GM12891 (cell line): ENCODE results near the gene ACAD10.
A peak's percentile ranks its signal among the peaks of the same experiment; 100 is the strongest.
"Not testable (repeated sequence)": the region's sequence is repeated elsewhere in the genome, so short reads cannot be mapped to it uniquely, and the experiment has no call there.

Source experiments
- DNase-seq: peaks from one replicate; pipeline ENCODE4 v3.0.0; 2011; ENCODE audit warnings: low spot score; ENCODE audit not compliant: insufficient read length
- FAIRE-seq: peaks from 2 replicates; lab custom pipeline; 2011; peaks lifted over from hg19 to GRCh38; lab: Jason Lieb, UNC
- PAX5 ChIP-seq: IDR thresholded peaks from 2 replicates; pipeline ENCODE4 v1.6.1; 2011; ENCODE audit warnings: low read length, moderate library complexity, mild to moderate bottlenecking; ENCODE audit not compliant: insufficient read depth, severe bottlenecking
- POLR2A ChIP-seq: IDR thresholded peaks from 2 replicates; pipeline ENCODE4 v1.6.1; 2011; ENCODE audit warnings: low read depth, low read length, control low read depth
- POLR2AphosphoS5 ChIP-seq: IDR thresholded peaks from 2 replicates; pipeline ENCODE4 v1.6.1; 2011; ENCODE audit warnings: low read depth, low read length, control low read depth
- POU2F2 ChIP-seq: IDR thresholded peaks from 2 replicates; pipeline ENCODE4 v1.6.1; 2011; ENCODE audit warnings: low read depth, mild to moderate bottlenecking, control low read depth, low read length, moderate library complexity
- SPI1 ChIP-seq: IDR thresholded peaks from 2 replicates; pipeline ENCODE4 v1.6.1; 2011; ENCODE audit warnings: low read depth, low read length, control low read depth
- TAF1 ChIP-seq: IDR thresholded peaks from 2 replicates; pipeline ENCODE4 v1.6.1; 2011; ENCODE audit warnings: low read depth, low read length, control low read depth

ACAD10 gene

DNA sequence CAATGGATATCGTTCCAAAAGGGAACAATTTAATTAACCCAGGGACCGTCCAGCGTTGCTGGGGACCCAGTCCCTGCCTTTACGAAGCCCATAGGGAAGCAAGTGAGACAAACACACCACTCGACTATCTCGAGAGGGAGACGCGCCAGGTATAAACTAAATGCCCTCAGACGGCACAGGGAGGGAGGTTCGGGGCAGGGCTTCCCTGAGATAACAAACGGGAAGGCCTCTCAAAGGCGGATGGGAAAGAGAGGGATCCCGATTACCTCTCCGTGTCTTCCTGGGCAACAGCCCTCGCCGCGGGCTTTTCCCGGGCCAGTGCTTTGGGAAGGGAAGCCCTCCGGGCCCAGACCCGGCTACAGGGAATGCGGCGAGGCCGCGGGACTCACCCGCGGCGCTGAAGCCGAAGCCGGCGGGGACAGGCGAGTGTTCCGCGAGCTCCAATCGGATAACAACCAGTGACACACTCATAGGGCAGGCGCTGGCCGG lies 487 bp upstream of the ACAD10 start:
- no peak for DNase-seq

DNA sequence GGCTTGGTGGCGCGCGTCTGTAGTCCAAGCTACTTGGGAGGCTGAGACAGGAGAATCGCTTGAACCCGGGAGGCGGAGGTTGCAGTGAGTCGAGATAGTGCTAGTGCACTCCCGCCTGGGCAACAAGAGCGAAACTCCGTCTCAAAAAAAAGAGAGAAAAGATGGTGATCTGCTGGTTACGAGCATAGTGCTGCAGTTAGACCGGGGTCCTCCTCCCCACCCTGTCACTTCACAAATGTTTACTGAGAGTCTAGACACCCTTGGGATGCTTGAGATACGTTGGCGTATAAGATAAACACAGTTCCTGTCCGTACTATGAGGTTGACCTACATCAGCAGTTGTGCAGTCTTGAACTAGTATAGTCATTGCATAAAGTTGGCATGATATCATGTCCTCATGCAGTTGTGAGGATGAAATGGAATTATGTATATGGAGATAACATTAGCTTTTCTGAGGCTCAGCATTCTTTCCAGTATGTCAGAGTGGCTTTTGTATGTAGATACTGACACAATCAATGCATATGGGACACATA lies 787 bp downstream of the ACAD10 start:
- TF ChIP-seq SPI1, result no peak
- TF ChIP-seq POLR2A, result no peak
- no peak for TF ChIP-seq POLR2AphosphoS5
- no peak for TF ChIP-seq POU2F2
- DNase-seq (no peak), FAIRE-seq (no peak)

More for the DNA sequence above, 487 bp upstream of the ACAD10 start:
- TF ChIP-seq PAX5, result no peak
- no peak for TF ChIP-seq POU2F2
- TF ChIP-seq TAF1, result no peak
- FAIRE-seq, result peak; percentile 20

DNA sequence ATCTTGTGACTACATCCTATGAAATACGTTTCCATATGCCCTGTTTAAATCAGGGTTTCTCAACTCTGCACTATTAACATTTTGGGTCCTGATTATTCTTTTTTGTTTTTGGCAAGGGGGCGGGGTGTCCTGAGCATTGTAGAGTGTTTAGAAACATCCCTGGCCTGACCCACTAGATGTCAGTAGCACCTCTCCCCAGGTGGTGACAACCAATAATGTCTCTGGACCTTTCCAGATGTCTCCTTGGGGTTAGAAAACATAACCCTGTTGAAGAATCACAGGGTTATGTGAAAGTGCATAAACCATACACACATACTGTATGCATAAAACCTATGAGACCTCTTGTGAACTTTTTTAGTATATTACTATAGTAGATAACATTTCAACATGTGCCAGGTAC lies 1.4 kb downstream of the ACAD10 start:
- FAIRE-seq (peak; percentile 60), DNase-seq (peak; percentile 37)
- TF ChIP-seq SPI1 (no peak), POU2F2 (no peak), PAX5 (no peak), POLR2A (no peak)

GRCh38 chr12:111687952-111688351 lies 2.1 kb downstream of the ACAD10 start:
- DNase-seq (no peak), FAIRE-seq (no peak)
- TF ChIP-seq TAF1 (no peak), PAX5 (no peak), POLR2AphosphoS5 (no peak), POU2F2 (no peak), SPI1 (no peak), POLR2A (no peak)

- DNase-seq (no peak), FAIRE-seq (no peak)
- TF ChIP-seq POU2F2 (no peak), POLR2AphosphoS5 (no peak), SPI1 (no peak), TAF1 (no peak), POLR2A (no peak), PAX5 (no peak)
Observed at GRCh38 chr12:111691262-111691661, 5.4 kb downstream of the ACAD10 start.

GRCh38 chr12:111692575-111693210 lies 6.8 kb downstream of the ACAD10 start:
- FAIRE-seq (no peak), DNase-seq (no peak)
- TF ChIP-seq POU2F2 (no peak), PAX5 (no peak), POLR2AphosphoS5 (no peak), TAF1 (no peak), SPI1 (no peak), POLR2A (no peak)

- FAIRE-seq (peak; percentile 35), DNase-seq (no peak)
- TF ChIP-seq POU2F2 (no peak), SPI1 (no peak), POLR2AphosphoS5 (no peak), TAF1 (no peak), POLR2A (no peak), PAX5 (no peak)
Observed at GRCh38 chr12:111693818-111694217, 8.0 kb downstream of the ACAD10 start.

- DNase-seq, result no peak
- no peak for FAIRE-seq
- TF ChIP-seq TAF1, result no peak
- no peak for TF ChIP-seq PAX5
- no peak for TF ChIP-seq POLR2AphosphoS5
Observed at GRCh38 chr12:111699962-111700361, 14.1 kb downstream of the ACAD10 start.

- TF ChIP-seq SPI1 (no peak), POLR2A (no peak), POLR2AphosphoS5 (no peak), TAF1 (no peak), POU2F2 (no peak), PAX5 (no peak)
- DNase-seq (no peak), FAIRE-seq (no peak)
Observed at GRCh38 chr12:111705672-111706071, 19.8 kb downstream of the ACAD10 start.

GRCh38 chr12:111706145-111706544 lies 20.3 kb downstream of the ACAD10 start:
- FAIRE-seq (no peak), DNase-seq (no peak)
- TF ChIP-seq SPI1, result no peak
- no peak for TF ChIP-seq POLR2AphosphoS5
- TF ChIP-seq PAX5, result no peak
- no peak for TF ChIP-seq POLR2A
- no peak for TF ChIP-seq POU2F2
- no peak for TF ChIP-seq TAF1

DNA sequence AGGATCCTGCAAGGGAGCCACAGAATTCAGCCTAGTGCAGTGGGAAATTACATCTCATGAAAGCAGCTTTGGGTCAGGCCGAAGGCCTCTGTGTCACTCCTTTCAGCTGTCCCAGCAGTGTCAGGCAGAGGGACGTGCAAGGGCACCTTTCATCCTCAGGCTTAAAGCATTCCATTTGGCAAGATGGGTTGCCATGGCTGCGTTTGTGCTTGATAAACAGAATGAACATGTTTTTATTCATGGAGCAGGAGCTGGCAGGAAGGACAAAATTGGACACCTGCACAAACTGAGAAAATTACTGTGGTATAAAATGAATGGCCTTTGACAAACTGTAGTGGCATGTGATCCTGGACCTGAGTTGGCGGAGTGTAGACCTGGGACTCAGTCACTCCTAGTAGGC lies 29.4 kb downstream of the ACAD10 start:
- no peak for TF ChIP-seq POU2F2
- TF ChIP-seq POLR2A, result no peak
- TF ChIP-seq TAF1, result no peak
- no peak for TF ChIP-seq PAX5
- no peak for TF ChIP-seq SPI1
- no peak for TF ChIP-seq POLR2AphosphoS5
- DNase-seq (no peak), FAIRE-seq (no peak)

DNA sequence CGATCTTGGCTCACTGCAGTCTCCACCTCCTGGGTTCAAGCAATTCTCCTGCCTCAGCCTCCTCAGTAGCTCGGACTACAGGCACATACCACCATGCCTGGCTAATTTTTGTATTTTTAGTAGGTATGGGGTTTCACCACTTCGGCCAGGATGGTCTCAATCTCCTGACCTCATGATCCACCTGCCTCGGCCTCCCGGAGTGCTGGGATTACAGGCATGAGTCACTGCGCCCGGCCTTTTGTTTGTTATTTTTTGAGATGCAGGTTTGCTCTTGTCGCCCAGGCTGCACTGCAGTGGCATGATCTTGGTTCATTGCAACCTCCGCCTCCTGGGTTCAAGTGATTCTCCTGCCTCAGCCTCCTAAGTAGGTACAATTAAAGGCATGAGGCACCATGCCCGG lies 33.5 kb downstream of the ACAD10 start:
- DNase-seq, FAIRE-seq: not testable (repeated sequence)
